ENCODE results near the gene ELMO1.

Gene ELMO1

GRCh38 chr7:37363536-37364491 is 84.8 kb downstream of the ELMO1 start:
- Histone ChIP-seq H3K36me3 (no peaks in the 10 kb centered on the region), H3K9me3 (ENCODE audit: severe bottlenecking) (no peaks in the 10 kb centered on the region), H3K27me3 (ENCODE audit: insufficient read depth, low read depth, severe bottlenecking) (no peaks in the 10 kb centered on the region), H3K4me3 (ENCODE audit: low read depth, low read length) (no peak overlapping the region), H3K27ac (no peak overlapping the region)
- DNase-seq = no peak
- TF ChIP-seq, protein P1, sequence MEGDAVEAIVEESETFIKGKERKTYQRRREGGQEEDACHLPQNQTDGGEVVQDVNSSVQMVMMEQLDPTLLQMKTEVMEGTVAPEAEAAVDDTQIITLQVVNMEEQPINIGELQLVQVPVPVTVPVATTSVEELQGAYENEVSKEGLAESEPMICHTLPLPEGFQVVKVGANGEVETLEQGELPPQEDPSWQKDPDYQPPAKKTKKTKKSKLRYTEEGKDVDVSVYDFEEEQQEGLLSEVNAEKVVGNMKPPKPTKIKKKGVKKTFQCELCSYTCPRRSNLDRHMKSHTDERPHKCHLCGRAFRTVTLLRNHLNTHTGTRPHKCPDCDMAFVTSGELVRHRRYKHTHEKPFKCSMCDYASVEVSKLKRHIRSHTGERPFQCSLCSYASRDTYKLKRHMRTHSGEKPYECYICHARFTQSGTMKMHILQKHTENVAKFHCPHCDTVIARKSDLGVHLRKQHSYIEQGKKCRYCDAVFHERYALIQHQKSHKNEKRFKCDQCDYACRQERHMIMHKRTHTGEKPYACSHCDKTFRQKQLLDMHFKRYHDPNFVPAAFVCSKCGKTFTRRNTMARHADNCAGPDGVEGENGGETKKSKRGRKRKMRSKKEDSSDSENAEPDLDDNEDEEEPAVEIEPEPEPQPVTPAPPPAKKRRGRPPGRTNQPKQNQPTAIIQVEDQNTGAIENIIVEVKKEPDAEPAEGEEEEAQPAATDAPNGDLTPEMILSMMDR (IDR thresholded peaks at IDR 0.05; ENCODE audit: low read depth, low read length) = no peak

DNA sequence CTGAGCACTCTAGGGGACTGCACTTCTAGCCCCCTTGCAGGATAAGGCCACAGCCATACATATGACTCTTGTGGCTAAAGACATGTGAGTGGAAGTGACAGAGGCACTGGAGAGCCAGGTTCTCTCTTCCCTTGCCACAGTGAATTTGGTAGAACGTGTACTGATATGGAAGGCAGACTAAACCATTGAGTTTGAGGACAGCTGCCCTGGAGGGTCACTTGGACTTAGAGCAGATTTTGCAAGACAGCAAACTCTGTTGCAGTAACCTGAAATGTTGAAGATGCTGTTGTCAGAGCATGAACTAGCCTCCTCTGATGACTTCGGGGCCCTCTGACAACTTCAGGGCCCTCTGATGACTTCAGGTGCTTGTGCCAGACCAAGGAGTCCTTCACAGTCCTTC is 85.9 kb downstream of the ELMO1 start:
- Histone ChIP-seq H3K4me3 (ENCODE audit: low read depth, low read length) (no peak overlapping the region), H3K27me3 (ENCODE audit: insufficient read depth, low read depth, severe bottlenecking) (no peaks in the 10 kb centered on the region), H3K27ac (no peak overlapping the region), H3K36me3 (no peaks in the 10 kb centered on the region), H3K9me3 (ENCODE audit: severe bottlenecking) (no peaks in the 10 kb centered on the region)
- TF ChIP-seq, protein P1 (IDR thresholded peaks at IDR 0.05; ENCODE audit: low read depth, low read length) = no peak
- no peak for DNase-seq

DNA sequence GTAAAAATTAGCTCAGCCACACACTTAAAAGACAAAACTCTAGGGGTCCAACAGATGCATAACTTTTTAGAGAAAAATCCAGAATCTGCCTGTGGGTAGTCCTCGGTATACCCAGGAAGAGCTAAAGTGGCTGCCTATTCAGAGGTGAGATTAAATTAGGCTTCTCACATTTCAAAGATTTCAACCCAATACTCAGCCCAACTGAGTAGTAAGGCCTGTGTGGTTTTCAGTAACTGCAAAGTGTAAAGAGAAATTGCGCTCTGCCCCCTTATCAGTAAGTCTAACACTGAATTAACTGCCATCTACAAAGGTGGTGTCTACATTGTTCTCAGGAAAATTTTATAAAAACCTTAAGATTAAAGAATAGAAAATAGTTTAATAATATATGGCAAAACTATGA is 88.2 kb downstream of the ELMO1 start:
- TF ChIP-seq, protein P1 (IDR thresholded peaks at IDR 0.05; ENCODE audit: low read depth, low read length) = no peak
- Histone ChIP-seq H3K36me3 (no peaks in the 10 kb centered on the region), H3K4me3 (ENCODE audit: low read depth, low read length) (no peak overlapping the region), H3K27me3 (ENCODE audit: insufficient read depth, low read depth, severe bottlenecking) (no peaks in the 10 kb centered on the region), H3K27ac (no peak overlapping the region), H3K9me3 (ENCODE audit: severe bottlenecking) (no peaks in the 10 kb centered on the region)
- DNase-seq = no peak

DNA sequence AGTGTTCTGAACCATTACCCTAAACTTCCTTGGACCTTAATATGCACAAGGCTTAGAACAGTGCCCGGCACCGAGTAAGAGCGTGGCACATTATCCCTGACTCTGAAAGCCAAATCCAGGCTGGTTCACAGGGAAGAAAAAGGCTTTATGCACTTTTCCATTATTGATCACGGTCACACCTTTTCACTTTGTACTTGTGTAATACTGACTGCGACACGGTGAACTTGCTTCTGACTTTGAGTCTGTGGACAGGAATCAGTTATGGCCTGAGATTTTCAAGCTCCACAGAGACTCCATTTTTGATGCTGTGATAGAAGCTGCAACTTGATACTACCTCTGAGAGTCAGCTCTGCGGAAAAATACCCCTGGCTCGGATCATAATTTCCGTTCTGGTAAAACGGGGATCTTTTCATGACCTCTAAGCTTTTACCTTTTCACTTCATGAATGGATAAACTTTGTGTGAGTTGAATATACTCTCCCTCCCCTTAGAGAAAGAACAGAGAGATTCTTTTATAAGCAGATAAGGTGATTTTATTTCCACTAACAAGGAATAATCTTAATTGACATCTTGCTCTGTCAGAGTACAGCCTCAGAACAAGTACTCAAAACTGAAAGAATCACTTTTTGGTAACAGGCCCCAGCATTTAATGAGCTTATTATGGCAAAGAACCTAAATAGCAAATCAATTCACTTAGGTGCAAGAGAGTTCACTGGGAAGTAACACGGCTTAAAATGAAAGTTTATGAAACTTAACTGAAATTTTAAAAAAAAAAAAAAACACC is 88.8 kb downstream of the ELMO1 start:
- Histone ChIP-seq H3K36me3 (no peaks in the 10 kb centered on the region), H3K9me3 (ENCODE audit: severe bottlenecking) (no peaks in the 10 kb centered on the region), H3K27ac (no peak overlapping the region), H3K27me3 (ENCODE audit: insufficient read depth, low read depth, severe bottlenecking) (no peaks in the 10 kb centered on the region), H3K4me3 (ENCODE audit: low read depth, low read length) (no peak overlapping the region)
- no peak for DNase-seq
- TF ChIP-seq, protein P1 (IDR thresholded peaks at IDR 0.05; ENCODE audit: low read depth, low read length) = no peak

DNA sequence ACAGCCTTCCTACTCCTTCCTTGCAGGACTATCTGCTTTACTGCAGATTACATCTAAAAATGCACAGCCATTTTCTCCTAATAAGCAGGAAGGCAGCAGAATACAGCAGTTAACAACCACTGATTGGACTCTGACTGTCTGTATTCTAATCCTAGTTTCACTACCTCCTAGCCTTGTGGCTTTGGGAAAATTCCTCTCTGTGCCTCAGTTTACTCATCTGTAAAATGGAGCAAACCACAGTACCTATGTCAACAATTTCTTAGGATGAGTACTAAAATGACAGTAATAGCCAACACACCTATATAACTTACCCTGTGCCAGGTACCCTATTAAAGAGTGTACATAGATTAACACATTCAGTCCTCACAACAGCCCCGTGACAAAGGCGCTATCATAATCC is 89.5 kb downstream of the ELMO1 start:
- Histone ChIP-seq H3K9me3 (ENCODE audit: severe bottlenecking) (no peaks in the 10 kb centered on the region), H3K27me3 (ENCODE audit: insufficient read depth, low read depth, severe bottlenecking) (no peaks in the 10 kb centered on the region), H3K4me3 (ENCODE audit: low read depth, low read length) (no peak overlapping the region), H3K27ac (no peak overlapping the region), H3K36me3 (no peaks in the 10 kb centered on the region)
- TF ChIP-seq, protein P1 (IDR thresholded peaks at IDR 0.05; ENCODE audit: low read depth, low read length) = no peak
- DNase-seq = no peak

All from WERI-Rb-1 (cell line).